Upper lobe of left lung (tissue), 4 donors: ENCODE data around the gene PDSS2.

Experiments
- EP300 ChIP-seq, 4 donors: sonication (generic); formaldehyde crosslinking; IDR thresholded peaks; one replicate each; pipeline ENCODE4 v1.5.1; 2017; ENCODE audit warnings: antibody characterized with exemption in 4 of 4, control low read depth in 2 of 4
- POLR2A ChIP-seq, 4 donors: fragments of 450-650 bp; IDR thresholded peaks; one replicate each; pipeline ENCODE4 v1.5.1; 2016 to 2017; ENCODE audit warnings: antibody characterized with exemption in 4 of 4, mild to moderate bottlenecking in 2 of 4
- POLR2AphosphoS5 ChIP-seq, 2 donors: sonication (generic); formaldehyde crosslinking; IDR thresholded peaks; one replicate each; pipeline ENCODE4 v1.5.1; 2017; ENCODE audit warnings: antibody characterized with exemption in 2 of 2
- TF ChIP-seq, protein P1 (sequence below), 6 experiments: fragments of 450-650 bp in 4 of 6; fragments of 200-600 bp in 2 of 6; sonication (generic) in 2 of 6; IDR thresholded peaks; one replicate each; pipeline ENCODE4 v1.5.1; 2016 to 2019; ENCODE audit warnings: antibody characterized with exemption in 6 of 6

DNA sequence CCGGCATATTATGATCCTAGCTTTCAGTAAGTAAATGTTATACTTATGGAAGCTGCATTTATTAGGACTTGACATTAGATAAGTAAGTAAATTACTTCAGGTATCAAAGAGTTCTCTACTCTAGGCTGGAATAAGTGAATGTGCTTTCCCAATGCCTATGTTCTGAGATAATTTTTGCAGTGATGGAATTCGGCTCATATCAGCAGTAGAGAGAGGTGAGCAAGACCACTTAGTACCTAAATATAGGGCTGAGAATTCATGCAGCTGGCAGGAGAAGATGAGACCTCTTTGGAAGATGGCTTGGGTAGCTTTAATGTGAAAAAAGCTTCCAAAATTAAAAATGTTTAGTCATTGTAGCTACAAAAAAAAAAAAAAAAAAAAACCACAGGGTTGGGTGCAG, 330.8 kb downstream of the PDSS2 start:
- TF ChIP-seq POLR2A (IDR thresholded peaks at IDR 0.05) = no peak
- TF ChIP-seq, protein P1, sequence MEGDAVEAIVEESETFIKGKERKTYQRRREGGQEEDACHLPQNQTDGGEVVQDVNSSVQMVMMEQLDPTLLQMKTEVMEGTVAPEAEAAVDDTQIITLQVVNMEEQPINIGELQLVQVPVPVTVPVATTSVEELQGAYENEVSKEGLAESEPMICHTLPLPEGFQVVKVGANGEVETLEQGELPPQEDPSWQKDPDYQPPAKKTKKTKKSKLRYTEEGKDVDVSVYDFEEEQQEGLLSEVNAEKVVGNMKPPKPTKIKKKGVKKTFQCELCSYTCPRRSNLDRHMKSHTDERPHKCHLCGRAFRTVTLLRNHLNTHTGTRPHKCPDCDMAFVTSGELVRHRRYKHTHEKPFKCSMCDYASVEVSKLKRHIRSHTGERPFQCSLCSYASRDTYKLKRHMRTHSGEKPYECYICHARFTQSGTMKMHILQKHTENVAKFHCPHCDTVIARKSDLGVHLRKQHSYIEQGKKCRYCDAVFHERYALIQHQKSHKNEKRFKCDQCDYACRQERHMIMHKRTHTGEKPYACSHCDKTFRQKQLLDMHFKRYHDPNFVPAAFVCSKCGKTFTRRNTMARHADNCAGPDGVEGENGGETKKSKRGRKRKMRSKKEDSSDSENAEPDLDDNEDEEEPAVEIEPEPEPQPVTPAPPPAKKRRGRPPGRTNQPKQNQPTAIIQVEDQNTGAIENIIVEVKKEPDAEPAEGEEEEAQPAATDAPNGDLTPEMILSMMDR (IDR thresholded peaks at IDR 0.05) = no peak
- no peak for TF ChIP-seq POLR2AphosphoS5 (IDR thresholded peaks at IDR 0.05)
- no peak for TF ChIP-seq EP300 (IDR thresholded peaks at IDR 0.05)
